ENCODE data around the gene TRIM27. TPM values are rescaled to one million over a fixed set of nuclear protein-coding genes. Genes with fewer than 3 reads are reported as not detected.

Gene TRIM27
- total RNA-seq, 1 donor from 2014 or later = 58.4 TPM

DNA sequence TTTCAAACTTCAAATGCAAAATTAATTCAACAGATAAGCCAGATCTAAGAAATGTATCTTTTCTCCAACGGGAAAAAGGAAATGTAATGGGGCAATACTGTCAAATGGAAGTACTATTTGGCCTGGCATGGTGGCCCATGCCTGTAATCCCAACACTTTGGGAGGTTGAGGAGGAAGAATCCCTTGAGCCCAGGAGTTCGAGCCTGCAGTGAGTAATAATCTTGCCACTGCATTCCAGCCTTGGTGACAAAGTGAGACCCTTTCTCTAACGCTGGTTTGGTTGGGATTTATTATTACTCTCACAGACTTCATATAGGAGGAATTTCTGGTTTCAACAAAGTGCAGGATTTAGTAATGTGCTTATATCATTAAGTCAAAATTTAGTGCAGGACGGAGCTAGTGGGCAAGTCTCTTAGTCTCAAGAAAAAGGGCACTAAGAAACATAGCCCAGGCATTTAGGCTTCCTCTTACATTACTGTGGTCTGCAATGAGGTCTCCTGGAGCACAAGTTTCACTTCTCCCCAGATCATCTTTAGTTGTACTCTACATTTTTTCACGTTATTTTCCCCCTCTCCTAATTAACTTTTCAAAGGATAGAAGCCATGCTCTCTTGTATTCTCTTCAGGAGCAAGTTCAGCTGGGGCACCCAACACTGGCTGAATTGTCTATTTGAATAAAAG is 23.1 kb downstream of the TRIM27 start:
- no peak overlapping the region for H3K27ac ChIP-seq
- intact Hi-C loops (cut with DNase I) = no loop called here
- no peak for DNase-seq (ENCODE audit: extremely low spot score in 2 of 2)
- H3K27me3 ChIP-seq = no peaks in the 10 kb centered on the region
- no peak overlapping the region for H3K4me3 ChIP-seq
- TF ChIP-seq POLR2AphosphoS5 (IDR thresholded peaks at IDR 0.05; ENCODE audit: insufficient read depth in 1 of 2, low read depth in 1 of 2) (no peak), POLR2A (IDR thresholded peaks at IDR 0.05) (no peak)
- TF ChIP-seq, protein P1, sequence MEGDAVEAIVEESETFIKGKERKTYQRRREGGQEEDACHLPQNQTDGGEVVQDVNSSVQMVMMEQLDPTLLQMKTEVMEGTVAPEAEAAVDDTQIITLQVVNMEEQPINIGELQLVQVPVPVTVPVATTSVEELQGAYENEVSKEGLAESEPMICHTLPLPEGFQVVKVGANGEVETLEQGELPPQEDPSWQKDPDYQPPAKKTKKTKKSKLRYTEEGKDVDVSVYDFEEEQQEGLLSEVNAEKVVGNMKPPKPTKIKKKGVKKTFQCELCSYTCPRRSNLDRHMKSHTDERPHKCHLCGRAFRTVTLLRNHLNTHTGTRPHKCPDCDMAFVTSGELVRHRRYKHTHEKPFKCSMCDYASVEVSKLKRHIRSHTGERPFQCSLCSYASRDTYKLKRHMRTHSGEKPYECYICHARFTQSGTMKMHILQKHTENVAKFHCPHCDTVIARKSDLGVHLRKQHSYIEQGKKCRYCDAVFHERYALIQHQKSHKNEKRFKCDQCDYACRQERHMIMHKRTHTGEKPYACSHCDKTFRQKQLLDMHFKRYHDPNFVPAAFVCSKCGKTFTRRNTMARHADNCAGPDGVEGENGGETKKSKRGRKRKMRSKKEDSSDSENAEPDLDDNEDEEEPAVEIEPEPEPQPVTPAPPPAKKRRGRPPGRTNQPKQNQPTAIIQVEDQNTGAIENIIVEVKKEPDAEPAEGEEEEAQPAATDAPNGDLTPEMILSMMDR (IDR thresholded peaks at IDR 0.05) = no peak
- no peaks in the 10 kb centered on the region for H3K9me3 ChIP-seq
- H3K4me1 ChIP-seq = no peaks in the 10 kb centered on the region
- peaks cover 0 to 28% of the 10 kb centered on the region in 2 donors for H3K36me3 ChIP-seq

DNA sequence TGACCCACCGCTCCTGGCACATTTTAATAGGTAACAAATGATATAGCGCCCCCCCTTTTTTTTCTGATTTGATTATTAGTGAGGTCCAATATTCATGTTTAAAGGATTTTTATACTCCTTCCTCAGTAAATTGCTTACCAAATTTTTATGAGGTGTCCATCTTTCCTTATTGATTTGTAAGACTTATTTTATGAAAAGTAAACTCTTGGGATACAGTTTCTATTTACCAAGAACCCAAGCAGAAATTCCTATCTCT is 25.1 kb downstream of the TRIM27 start:
- no peaks in the 10 kb centered on the region for H3K9me3 ChIP-seq
- no peak for DNase-seq (ENCODE audit: extremely low spot score in 2 of 2)
- H3K27ac ChIP-seq = no peak overlapping the region
- intact Hi-C loops (cut with DNase I) = no loop called here
- H3K27me3 ChIP-seq = no peaks in the 10 kb centered on the region
- no peak overlapping the region for H3K4me3 ChIP-seq
- TF ChIP-seq, protein P1 (IDR thresholded peaks at IDR 0.05) = no peak
- TF ChIP-seq POLR2A (IDR thresholded peaks at IDR 0.05) (no peak), POLR2AphosphoS5 (IDR thresholded peaks at IDR 0.05; ENCODE audit: insufficient read depth in 1 of 2, low read depth in 1 of 2) (no peak)
- H3K36me3 ChIP-seq = peaks cover 0 to 17% of the 10 kb centered on the region in 2 donors
- H3K4me1 ChIP-seq = no peaks in the 10 kb centered on the region

DNA sequence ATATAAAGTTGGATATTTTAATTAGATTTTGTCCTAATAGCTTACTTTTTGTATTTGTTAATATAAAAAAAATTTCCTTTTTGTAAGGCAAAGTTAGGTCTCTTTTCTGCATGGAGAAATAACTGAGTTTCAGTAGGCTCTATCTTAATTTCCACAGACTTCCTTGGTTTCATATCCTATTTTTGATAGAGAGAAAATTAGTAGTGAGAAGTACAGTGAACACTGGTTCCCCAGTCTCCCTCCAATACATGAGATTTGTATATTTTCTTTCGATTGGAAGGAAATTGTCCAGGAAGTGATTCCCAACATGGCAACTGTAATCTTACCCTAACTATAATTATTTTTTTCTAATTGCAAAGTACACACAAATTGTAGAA is 26.4 kb downstream of the TRIM27 start:
- Histone ChIP-seq H3K4me3 (peak overlapping the region; percentile 69 to 86), H3K27ac (peak overlapping the region; percentile 98), H3K36me3 (peaks cover 0 to 4% of the 10 kb centered on the region in 2 donors), H3K9me3 (no peaks in the 10 kb centered on the region), H3K27me3 (no peaks in the 10 kb centered on the region), H3K4me1 (no peaks in the 10 kb centered on the region)
- TF ChIP-seq, protein P1 (IDR thresholded peaks at IDR 0.05) = no peak
- TF ChIP-seq POLR2A (IDR thresholded peaks at IDR 0.05) = no peak
- no peak for TF ChIP-seq POLR2AphosphoS5 (IDR thresholded peaks at IDR 0.05; ENCODE audit: insufficient read depth in 1 of 2, low read depth in 1 of 2)
- DNase-seq (ENCODE audit: extremely low spot score in 2 of 2) = no peak
- intact Hi-C loops (cut with DNase I) = no loop called here

DNA sequence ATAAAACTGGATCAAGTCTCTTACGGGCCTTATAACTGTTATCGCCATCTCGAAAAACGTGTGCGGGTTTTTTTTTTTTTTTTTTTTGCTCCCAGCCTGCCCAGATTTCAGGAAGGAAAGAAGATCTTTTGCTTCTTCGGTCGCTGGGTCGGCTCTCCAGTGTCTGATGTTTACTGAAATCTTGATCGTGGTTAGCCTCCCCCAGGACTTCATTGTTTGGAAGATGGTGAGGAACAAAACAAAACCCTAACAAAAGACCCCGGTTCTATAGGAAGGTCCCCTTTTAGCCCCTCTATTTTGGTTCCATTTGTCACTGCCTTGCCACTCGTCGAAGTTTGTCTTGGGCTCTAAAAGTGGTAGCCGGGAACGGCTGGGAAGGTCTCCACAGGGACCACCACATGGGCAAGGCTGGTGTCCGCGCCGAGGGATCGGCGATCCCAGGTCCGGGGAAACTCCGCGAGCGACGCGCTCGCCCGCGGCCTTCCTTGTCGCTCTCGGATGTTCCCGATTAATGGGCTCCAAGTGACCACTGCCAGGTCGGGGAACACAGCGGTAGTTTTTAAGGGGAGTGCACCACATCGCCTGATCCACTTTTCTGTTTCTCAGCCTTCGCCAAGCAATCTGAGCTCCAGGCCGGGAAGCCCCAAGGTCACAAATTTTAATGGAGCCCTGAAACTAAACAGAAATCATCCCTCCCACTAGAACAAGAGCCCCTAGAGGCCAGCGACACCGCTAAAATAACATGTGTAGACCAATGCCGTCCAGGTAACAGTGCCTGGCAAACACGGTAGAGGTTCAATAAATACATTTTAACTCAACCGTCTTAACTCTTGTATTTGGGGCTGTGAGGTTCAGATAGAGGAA is 27.0 kb downstream of the TRIM27 start:
- TF ChIP-seq, protein P1 (IDR thresholded peaks at IDR 0.05) = peak in 1 of 3 experiments; percentile 27
- TF ChIP-seq POLR2A (IDR thresholded peaks at IDR 0.05) (peak in 1 of 2 donors; percentile 15), POLR2AphosphoS5 (IDR thresholded peaks at IDR 0.05; ENCODE audit: insufficient read depth in 1 of 2, low read depth in 1 of 2) (peak in 1 of 2 donors; percentile 66)
- intact Hi-C loops (cut with DNase I) = loop anchor here (1.0 kb wide), 1 partner anchor 45 kb away; no protein-coding TSS in a partner anchor
- H3K9me3 ChIP-seq = no peaks in the 10 kb centered on the region
- no peaks in the 10 kb centered on the region for H3K27me3 ChIP-seq
- H3K36me3 ChIP-seq = no peaks in the 10 kb centered on the region
- DNase-seq (ENCODE audit: extremely low spot score in 2 of 2) = peak in 1 of 2 donors; percentile 92
- no peaks in the 10 kb centered on the region for H3K4me1 ChIP-seq
- peak overlapping the region; percentile 98 for H3K27ac ChIP-seq
- peak overlapping the region; percentile 69 to 86 for H3K4me3 ChIP-seq
